GM21423 (cell line): ENCODE results near the gene BACE2.

Experiments used
- ATAC-seq: cut with Tn5 transposase; IDR thresholded peaks from one replicate; pipeline ENCODE4 v1.9.1; 2021; ENCODE audit warnings: mild to moderate bottlenecking, moderate library complexity; ENCODE audit not compliant: unreplicated experiment

The BACE2 gene

DNA sequence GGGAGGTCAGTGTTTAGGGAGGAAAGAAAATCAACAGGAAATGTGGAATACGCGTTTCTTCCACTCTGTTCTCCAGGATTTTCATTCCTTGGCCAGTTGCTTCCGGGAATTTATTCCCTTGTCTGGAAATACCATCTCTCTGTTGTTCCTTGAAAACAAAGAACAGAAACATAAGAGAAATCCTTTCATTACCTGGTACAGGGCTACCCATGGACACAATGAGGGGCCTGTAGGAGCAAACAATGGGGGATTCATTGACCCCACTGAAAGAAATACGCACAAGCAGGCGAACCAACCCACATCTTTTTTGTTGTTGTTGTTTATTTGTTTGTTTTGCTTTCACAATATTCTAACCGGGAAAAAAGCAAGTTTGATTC, 20.0 kb upstream of the BACE2 start:
- ATAC-seq: no peak

GRCh38 chr21:41148798-41149197, 19.2 kb upstream of the BACE2 start:
- ATAC-seq: no peak

DNA sequence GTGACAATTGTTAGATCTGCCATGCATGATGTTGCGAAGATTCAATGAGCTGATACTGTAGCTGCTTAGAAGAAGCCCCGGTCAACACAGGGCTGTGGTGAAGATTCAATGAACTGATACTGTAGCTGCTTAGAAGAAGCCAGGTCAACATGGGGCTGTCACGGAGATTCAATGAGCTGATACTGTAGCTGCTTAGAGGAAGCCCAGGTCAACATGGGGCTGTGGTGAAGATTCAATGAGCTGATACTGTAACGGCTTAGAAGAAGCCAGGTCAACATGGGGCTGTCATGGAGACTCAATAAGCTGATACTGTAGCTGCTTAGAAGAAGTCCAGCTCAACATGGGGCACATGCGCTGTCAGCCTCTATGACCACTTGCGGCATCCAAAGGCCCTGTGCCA, 18.8 kb upstream of the BACE2 start:
- ATAC-seq: no peak

- ATAC-seq: no peak
These were observed 15.8 kb upstream of the BACE2 start for GRCh38 chr21:41152147-41152546.

DNA sequence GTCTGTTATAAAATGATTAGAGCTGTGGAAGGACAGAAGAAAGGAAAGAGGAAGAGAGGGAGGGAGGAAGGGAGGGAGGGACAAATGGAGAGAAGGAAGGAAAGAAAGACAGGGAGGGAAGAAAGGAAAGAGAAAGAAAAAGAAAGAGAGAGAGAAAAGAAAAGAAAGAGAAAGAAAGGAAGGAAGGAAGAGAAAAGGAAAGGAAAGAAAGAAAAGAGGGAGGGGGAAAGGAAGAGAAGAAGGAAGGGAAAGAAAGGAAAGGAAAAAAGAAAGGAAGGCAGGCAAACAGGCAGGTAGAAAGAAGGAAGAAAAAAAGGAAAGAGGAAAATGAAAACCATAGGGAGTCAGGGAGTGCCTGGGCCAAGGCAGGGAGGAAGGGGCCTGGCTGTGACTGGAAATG, 14.5 kb upstream of the BACE2 start:
- no peak for ATAC-seq

DNA sequence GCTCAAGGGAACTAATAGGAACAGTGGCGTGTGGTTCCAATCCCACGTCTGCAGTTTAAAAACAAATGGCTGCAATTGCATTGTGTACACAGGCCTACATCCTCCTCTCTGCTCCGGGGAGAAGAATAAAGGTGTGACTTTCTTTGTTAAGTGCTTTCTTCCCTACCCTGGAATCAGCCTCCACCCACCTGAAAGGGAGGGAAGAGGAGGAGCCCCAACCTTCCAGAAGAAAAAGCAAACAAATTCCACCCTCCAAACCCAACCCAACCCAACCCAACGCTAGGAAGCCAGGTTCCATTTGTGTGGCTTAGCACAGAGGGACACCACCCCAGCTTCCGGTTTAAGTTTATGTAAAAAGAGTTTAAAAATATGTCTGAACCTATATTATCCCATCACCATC, 11.8 kb upstream of the BACE2 start:
- ATAC-seq: no peak

- ATAC-seq: no peak
These were observed 9.9 kb upstream of the BACE2 start for GRCh38 chr21:41158026-41158425.

- ATAC-seq: no peak
These were observed 7.9 kb upstream of the BACE2 start for GRCh38 chr21:41160036-41160435.

DNA sequence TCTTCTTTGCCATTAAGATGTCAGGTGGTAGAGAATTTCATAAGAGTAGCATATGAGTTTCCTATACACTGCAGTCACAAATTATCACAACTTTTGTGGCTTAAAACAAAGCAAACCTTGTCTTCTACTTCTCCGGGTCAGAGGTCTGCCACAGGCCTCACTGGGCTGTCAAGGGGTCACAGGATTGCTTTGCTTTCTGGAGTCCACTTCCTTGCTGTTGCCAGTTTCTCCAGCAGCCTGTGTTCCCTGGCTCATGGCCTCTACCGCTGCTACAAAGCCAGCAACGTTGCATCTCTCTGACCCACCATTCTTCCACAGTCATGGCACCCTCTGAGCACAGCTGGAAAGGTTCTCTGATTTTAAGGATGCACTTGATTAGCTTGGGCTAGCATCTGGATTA, 6.5 kb upstream of the BACE2 start:
- no peak for ATAC-seq

DNA sequence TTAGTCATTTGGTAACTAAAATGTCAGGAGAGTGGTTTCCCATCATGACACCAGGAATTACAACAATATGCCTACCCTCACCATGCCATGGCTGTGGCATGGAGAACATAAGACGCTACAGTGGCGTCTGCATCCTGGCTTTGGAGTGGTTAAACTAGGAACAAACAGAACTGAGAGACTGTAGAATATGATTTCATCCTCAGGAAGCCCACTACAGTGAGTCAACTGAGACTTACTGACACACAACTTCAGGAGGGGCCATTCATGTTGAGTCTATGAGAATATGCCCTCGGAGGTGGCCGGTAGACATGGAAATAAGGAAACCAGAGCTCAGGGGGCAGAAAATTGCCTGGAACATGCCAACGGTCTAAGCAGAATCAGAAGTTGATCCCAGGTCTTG, 5.9 kb upstream of the BACE2 start:
- ATAC-seq: no peak

DNA sequence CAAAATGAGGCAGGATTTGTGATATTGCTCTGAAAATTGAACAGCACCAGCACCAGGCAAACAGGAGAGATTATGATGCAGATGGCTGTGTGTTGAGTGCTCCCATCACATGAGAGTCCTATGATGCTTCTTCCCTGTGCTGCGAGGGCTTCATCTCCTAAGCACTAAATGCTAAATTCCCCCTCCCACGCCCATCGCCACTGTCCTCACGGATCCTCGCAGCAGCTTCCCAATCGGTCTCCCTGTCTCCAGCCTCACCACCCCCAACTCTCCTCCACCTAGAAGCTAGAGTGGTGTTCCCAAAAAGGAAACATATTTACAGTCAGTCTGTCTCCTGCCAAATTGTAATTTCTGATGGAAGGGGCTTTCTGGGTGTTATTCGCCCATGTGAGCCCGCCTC, 4.9 kb upstream of the BACE2 start:
- no peak for ATAC-seq

DNA sequence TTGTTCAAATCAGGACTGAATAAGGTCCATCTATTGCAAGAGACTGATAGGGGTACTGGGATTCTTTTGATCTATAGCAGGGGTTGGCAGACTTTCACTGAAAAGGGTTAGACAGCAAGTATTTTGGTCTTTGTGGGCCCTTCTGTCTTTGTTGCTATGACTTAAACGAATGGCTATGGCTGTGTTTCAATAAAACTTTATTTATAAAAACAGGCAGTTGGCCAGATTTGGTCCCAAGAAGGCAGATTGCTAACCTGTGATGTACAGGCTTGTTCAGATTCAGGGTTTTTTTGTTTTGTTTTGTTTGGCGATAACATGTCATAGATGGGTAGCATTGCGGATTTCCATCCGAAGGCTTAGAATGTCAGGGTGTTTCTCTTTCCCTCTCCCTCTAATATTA, 3.9 kb upstream of the BACE2 start:
- ATAC-seq: no peak

DNA sequence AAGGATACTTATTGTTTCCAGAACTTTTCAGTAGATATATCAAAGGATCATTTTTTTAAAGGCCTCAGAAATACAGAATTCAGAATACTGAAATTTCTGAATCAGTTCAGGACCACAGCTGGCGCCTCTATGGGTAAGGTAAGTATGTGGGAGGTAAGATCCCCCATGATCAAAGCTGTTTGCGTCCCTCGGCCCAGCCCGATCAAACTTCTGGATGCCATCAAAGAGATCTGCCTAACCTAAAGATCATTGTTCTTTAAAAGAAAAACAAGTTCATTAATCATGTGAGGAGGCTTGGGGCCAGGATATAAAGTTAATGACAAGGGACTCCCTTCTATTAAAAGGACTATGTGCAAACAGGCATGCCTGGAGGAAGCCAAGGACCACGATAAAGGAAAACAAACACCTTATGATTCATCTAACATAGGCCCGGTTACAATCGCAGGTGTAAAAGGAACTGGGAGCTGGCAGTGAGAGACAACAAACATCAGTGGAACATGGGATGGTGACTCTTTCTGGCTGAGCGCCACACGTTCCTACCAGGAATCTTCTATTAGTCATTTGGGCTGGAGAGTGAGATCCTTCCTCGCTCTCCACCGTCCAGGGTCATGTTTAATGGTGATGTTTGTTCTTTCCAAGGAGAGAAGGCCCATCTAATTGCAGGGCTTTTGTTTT, 2.8 kb upstream of the BACE2 start:
- no peak for ATAC-seq

DNA sequence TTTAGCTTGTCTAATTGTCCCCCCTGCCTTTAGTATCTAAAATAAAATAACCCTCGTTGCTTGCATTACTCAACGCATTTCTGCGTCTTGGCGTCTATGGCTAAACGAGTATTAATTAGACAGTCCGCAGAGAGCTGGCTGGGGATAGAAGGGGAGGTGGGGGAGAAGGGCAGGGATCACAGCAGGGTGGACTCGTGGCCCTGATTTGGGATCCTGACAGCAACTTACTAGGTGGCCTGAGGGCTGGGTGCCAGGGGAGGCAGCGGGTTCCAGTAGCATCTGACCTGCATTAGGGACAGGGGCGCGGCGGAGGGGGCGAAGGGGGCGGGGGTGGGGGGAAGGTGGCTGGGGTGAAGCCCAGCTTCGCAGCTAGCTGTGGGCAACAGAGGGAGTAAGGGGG, 1.1 kb upstream of the BACE2 start:
- ATAC-seq: no peak

GRCh38 chr21:41168391-41169257, 664 bp downstream of the BACE2 start:
- ATAC-seq: no peak

GRCh38 chr21:41169258-41169576, 1.3 kb downstream of the BACE2 start:
- no peak for ATAC-seq

GRCh38 chr21:41169701-41170100, 1.7 kb downstream of the BACE2 start:
- ATAC-seq: no peak

DNA sequence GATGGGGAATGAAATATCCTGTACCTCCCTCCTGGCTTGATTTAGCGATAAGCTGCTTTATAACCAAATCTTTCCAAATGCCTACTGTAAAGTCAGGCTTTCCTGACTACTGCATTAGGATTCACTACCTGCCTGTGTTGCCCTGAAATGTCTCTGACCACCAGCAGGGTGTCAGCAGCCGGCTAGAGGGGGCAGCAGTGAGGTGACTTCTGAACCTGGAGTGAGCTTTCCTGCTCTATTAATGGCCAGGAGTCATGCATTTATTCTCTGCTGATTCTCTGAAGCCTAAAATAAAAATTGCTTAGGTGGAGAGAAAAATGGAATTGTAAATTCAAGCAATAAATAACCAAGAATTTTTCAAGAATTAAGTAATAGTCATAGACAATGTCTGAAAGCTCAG, 2.5 kb downstream of the BACE2 start:
- no peak for ATAC-seq

DNA sequence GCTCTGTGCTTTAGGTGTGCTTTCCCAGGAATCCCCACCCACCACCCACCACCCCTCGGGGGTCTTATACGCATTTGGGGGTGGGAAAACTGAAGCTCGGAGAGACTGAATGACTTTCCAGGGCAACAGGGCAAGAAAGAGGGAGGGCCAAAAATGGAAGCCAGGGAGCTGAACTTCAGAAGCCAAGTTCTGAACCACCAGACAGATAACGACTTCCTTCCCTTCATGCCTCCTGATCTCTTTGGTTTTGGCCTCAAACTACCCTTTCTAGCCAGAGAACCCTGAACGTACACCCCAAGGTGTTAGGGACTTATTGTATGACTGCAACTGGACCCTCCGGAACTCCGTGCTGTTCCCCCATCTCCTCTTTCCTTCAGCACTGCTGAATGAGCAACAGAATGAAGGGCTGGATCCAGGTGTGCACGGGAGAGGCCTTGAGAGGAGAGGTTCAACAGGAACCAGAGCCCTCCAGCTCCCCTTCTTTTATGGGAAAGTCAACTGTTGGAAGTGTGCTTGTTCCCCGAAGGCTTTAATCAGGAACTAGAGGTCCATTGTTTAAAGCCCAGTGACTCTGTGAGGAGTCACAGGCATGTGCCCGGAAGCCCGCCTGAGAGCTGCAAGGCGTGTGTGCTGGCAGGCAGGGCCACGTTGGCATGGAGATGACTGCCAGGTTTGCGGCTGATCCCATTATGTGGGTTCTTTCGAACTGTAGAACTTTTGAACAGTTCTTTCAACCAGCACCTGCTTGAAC, 3.1 kb downstream of the BACE2 start:
- ATAC-seq: no peak

DNA sequence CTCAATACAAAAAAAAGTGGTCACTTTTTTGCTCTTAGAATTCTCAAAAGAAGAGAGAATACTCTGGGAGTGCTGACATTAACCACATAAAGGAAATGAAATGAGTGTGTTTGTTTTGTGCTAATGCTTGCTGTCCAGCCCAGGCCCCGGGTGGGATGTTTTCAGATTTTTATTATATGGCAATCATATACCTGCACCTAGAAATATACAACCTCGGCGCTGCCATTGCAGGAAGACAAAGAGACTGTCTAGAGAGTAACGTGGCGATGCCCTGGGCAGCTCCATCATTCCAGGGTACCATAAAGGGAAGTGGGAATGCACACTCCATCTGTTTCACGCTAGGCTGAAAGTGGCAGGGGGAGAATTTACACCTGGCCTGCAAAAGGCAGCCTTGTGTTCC, 7.1 kb downstream of the BACE2 start:
- ATAC-seq: no peak

DNA sequence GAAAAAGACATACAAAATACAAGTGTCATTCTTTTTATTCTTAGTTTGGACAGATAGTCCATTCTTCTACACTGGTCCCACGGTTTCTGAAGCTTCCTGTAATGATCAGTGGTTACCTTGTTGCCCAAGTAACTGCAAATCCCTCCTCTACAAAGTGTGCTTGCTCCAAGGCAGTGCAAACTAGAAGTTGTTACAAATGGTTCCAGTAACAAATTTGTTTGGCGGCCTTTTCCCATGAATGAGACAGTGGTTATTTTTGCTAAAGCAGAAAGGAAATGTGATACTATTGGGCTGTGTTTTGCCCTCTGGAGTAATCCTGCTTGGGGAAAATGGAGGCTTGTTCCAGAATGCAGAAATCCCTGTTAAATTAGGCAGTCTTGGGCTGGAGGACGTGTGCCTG, 8.9 kb downstream of the BACE2 start:
- ATAC-seq: no peak

- ATAC-seq: no peak
These were observed 12.8 kb downstream of the BACE2 start for GRCh38 chr21:41180752-41181151.
